GM19395 (cell line): ENCODE data around the gene DAB2IP.
"Not testable (repeated sequence)": the region's sequence is repeated elsewhere in the genome, so short reads cannot be mapped to it uniquely, and the experiment has no call there.

Source experiments
- ATAC-seq: cut with Tn5 transposase; IDR thresholded peaks from one replicate; pipeline ENCODE4 v1.9.1; 2021; ENCODE audit warnings: mild to moderate bottlenecking, moderate library complexity; ENCODE audit not compliant: unreplicated experiment

Gene DAB2IP

GRCh38 chr9:121651295-121652020, at the start of gene DAB2IP:
DAB2IP (plus strand) TSS chr9:121651634; CDS start chr9:121651776, 142 bp downstream.
- ATAC-seq = no peak

GRCh38 chr9:121603028-121603427, 48.4 kb upstream of the DAB2IP start:
- no peak for ATAC-seq

- no peak for ATAC-seq
These were observed 47.2 kb upstream of the DAB2IP start for GRCh38 chr9:121604242-121604641.

- no peak for ATAC-seq
These were observed 46.8 kb upstream of the DAB2IP start for GRCh38 chr9:121604654-121605053.

GRCh38 chr9:121607434-121608167, 43.8 kb upstream of the DAB2IP start:
- no peak for ATAC-seq

GRCh38 chr9:121608168-121608853, 43.1 kb upstream of the DAB2IP start:
- ATAC-seq = no peak

- ATAC-seq = no peak
These were observed 41.4 kb upstream of the DAB2IP start for GRCh38 chr9:121609822-121610637.

DNA sequence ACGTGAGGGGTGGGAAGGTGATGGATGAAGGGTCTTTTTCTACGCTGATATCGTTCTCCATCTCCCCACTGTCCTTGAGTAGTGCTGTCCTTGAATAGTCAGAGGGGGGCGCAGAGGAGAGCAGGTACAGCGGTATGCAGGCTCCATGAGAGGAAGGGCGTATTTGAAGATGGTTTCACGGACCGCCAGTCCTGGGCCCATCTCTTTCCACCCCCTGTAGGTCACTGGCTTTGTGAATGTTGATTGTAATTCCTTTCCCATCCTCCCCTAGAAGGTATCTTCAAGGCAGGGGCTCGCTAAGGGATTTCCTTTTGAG, 40.8 kb upstream of the DAB2IP start:
- ATAC-seq = no peak

DNA sequence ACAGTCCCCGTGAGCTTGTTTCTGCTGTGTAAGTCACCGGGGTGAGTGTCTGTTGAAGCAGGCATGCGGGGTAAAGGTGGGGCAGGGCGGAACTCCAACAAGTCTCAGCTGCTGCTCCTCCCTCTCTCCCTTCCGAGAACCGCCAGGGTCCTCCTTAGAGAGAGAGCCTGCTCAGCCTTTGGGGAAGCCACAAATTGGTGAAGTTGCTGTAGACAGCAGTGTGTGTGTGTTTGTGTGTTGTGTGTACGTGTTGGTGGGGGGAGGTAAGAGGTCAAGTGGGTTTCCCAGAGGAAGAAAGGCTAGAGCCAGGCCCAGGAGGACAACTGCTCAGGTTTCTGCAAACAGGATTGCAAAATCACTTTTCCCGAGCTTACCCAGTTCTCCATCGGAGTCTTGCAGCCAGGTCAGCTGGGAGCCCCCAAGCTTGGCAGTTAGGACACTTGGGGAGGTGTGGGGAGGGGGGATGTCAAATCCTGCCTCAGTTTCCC, 38.9 kb upstream of the DAB2IP start:
- ATAC-seq = no peak

GRCh38 chr9:121613009-121613752, 38.3 kb upstream of the DAB2IP start:
- ATAC-seq = no peak

DNA sequence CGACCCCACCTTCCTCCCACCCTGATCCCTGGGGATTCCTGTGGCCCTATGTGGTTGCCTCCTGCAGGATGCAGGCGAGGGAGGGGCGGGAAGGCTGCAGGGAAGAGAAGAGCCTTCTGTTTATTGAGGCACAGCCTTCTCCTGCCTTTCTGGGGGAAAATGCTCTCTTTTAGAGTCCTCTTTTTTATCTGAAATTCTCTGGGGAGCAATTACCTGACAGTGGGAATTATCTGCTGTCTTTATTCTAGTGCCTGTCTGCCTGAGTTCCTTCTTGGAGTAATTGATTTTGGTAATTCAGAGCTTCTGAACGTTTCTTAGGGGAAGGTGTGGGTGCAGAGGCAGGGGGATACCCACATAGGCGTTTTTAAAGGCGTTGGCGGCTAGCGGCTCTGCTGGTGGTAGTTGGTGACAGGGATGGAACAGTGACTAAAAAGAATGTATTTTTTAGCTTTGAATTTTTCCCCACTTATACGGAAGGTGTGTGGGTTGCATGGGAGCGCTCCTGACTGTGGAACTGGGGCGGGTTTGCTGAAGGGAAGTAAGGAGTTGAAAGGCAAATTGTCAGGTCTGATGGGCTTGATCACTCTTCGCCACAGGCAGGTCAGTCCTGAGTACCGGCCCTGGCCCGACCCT, 35.2 kb upstream of the DAB2IP start:
- ATAC-seq = no peak

- ATAC-seq = no peak
These were observed 32.9 kb upstream of the DAB2IP start for GRCh38 chr9:121618504-121618903.

DNA sequence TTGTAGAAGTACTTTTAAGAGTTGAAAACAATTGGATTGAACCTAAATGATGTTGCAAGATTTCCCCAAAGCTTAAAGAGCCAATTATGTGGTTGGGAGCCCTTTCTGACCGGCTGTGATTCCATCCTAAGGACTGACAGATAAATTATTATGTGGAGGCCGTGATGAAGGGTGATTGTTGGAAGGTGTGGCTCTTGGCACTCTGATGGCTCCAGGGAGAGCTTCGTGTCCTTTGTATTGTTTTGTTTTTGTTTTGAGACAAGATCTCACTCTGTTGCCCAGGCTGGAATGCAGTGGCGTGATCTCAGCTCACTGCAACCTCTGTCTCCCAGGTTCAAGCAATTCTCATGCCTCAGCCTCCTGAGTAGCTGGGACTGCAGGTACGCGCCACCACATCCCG, 32.5 kb upstream of the DAB2IP start:
- ATAC-seq = not testable (repeated sequence)

GRCh38 chr9:121619545-121620324, 31.7 kb upstream of the DAB2IP start:
- no peak for ATAC-seq

GRCh38 chr9:121620325-121620673, 31.1 kb upstream of the DAB2IP start:
- no peak for ATAC-seq

DNA sequence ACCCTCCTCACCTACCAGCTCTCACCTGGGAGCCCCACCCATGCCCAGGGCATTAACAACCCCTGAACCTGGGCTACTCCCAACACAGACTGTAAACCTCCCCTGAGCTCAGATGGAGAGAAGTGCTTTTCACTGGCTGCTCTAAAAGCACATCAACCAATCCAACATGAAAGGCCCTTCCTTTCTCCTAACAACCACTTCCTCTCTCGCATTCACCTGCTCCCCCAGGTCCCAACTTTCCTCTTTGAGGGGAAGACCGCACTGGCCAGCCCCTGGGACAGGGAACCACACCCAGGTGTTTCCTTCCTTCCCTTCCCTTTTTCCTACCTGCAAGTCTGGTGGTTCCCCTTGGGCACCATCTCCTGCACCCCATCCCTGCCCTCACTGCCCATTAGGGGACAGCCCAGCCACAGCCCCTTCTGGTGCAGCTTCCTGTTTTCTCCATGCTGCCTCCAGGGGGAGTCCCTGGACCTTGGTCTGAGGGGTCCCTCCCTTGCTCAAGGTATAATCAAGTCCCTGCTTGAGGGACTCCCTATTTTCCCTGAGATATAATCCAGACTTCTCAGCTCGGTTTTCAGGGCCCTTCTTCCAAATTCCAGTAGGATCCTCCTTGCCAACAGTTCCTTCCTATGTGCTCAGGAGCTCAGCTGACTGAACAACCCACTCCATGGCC, 30.5 kb upstream of the DAB2IP start:
- no peak for ATAC-seq

DNA sequence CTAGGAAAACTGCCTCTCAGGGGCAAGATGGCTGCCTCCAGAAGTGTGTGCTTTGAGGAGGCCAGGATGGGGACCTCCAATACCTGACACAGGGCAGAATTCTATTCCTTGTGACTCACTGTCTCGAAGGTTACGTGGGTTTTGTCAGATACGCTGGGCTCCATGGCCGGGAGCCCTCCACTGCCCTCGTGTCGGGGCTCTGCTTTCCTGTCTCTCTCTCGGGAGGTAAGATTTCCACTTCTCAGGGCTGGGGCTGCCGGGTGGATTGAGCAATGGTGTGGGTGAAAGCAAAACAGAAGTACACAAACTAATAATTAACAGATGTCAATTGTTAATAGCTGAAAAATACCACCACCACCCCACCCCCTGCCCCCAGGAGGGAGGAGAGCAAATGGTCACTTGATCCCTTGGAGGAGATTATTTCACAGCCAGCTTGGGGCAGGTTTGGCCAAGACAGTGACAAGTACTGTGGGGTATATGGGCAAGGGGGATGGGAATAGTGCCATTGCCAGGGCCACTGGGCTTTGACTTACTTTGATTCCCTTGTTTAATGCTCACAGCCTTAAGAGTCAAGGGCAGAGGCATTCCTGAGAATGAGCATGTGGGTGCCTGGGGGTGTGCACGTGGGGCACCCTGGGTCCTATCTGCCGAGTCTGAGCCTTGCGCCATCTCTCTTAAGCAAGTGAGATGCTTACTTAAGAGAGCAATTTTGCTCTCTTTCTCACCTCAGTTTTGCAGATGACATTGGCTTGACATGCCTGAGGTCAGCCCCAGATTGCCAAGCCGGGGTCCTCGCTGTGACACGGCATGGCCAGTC, 28.8 kb upstream of the DAB2IP start:
- ATAC-seq = no peak

GRCh38 chr9:121623430-121623829, 28.0 kb upstream of the DAB2IP start:
- not testable (repeated sequence) for ATAC-seq
